ENCODE data around the gene HOXB8. TPM values are rescaled to one million over a fixed set of nuclear protein-coding genes. Genes with fewer than 3 reads are reported as not detected.
A peak's percentile ranks its signal among the peaks of the same experiment; 100 is the strongest.

HOXB8 gene
- total and polyA plus RNA-seq, 2 of the 13 experiments (the other 11 are each of a cell fraction or from before 2014, with no cell fraction given): not detected

- peak; percentile 71; the same call in 1 of the 2 replicates for TF ChIP-seq TSC22D2 (CRISPR knock-in tag; IDR thresholded peaks at IDR 0.05; ENCODE audit: borderline replicate concordance)
- no peak for TF ChIP-seq CENPBD1 (CRISPR knock-in tag; IDR thresholded peaks at IDR 0.05; ENCODE audit: borderline replicate concordance, low read depth)
- peak; percentile 63; the same call in 1 of the 2 replicates for TF ChIP-seq ZSCAN31 (CRISPR knock-in tag; IDR thresholded peaks at IDR 0.05; ENCODE audit: low read depth)
- peak; percentile 29; the same call in 1 of the 2 replicates for TF ChIP-seq ZZZ3 (CRISPR knock-in tag; IDR thresholded peaks at IDR 0.05; ENCODE audit: borderline replicate concordance)
- TF ChIP-seq HOMEZ (CRISPR knock-in tag; IDR thresholded peaks at IDR 0.05; ENCODE audit: low read depth): 0 out of 2 replicates have a peak, but pooled peaks have one; percentile 39
- TF ChIP-seq TAF1 (CRISPR knock-in tag; IDR thresholded peaks at IDR 0.05): 0 out of 2 replicates have a peak, but pooled peaks have one; percentile 14
- peak; percentile 49; the same call in 1 of the 2 replicates for TF ChIP-seq ZBTB7B (CRISPR knock-in tag; IDR thresholded peaks at IDR 0.05)
- peak; percentile 78 for TF ChIP-seq ZNF331 (CRISPR knock-in tag; IDR thresholded peaks at IDR 0.05)
- 0 out of 2 replicates have a peak, but pooled peaks have one; percentile 24 for TF ChIP-seq ZNF256 (CRISPR knock-in tag; conservative IDR thresholded peaks at IDR 0.05)
- no peak for TF ChIP-seq ZNF761 (CRISPR knock-in tag; conservative IDR thresholded peaks at IDR 0.05)
- TF ChIP-seq MTF2 (CRISPR knock-in tag; IDR thresholded peaks at IDR 0.05; ENCODE audit: borderline replicate concordance): peak; percentile 99; the same call in 1 of the 2 replicates
- TF ChIP-seq E2F5 (CRISPR knock-in tag; conservative IDR thresholded peaks at IDR 0.05): 0 out of 2 replicates have a peak, but pooled peaks have one; percentile 41
- TF ChIP-seq GATAD1 (CRISPR knock-in tag; IDR thresholded peaks at IDR 0.05): peak; percentile 52; the same call in 1 of the 2 replicates
- no peak for TF ChIP-seq KIAA2018 (CRISPR knock-in tag; IDR thresholded peaks at IDR 0.05; ENCODE audit: borderline replicate concordance)
- TF ChIP-seq SMAD1 (CRISPR knock-in tag; IDR thresholded peaks at IDR 0.05; ENCODE audit: borderline replicate concordance, low read depth): no peak
- peak; percentile 75 for TF ChIP-seq SPEN (CRISPR knock-in tag; IDR thresholded peaks at IDR 0.05; ENCODE audit: low read depth)
- peak; percentile 72 for TF ChIP-seq YEATS4 (CRISPR knock-in tag; IDR thresholded peaks at IDR 0.05; ENCODE audit: borderline replicate concordance)
Measured at GRCh38 chr17:48636177-48637018, 21.3 kb upstream of the HOXB8 start (continued).

All from HepG2 (cell line).